Measurements from ENCODE around the gene KAZN.
"Not testable (repeated sequence)": the region's sequence is repeated elsewhere in the genome, so short reads cannot be mapped to it uniquely, and the experiment has no call there.

Gene KAZN

GRCh38 chr1:14957375-14958098 lies 359.1 kb downstream of the KAZN start:
- DNase-seq (ENCODE audit: low spot score), result no peak

- DNase-seq (ENCODE audit: low spot score), result no peak
Measured at GRCh38 chr1:14958249-14959058, 360.0 kb downstream of the KAZN start.

GRCh38 chr1:14959059-14959694 lies 360.7 kb downstream of the KAZN start:
- DNase-seq (ENCODE audit: low spot score), result no peak

GRCh38 chr1:14961661-14962267 lies 363.3 kb downstream of the KAZN start:
- peak; percentile 35 for DNase-seq (ENCODE audit: low spot score)

- DNase-seq (ENCODE audit: low spot score), result no peak
Measured at GRCh38 chr1:14962407-14962806, 363.9 kb downstream of the KAZN start.

GRCh38 chr1:14963791-14964710 lies 365.6 kb downstream of the KAZN start:
- DNase-seq (ENCODE audit: low spot score), result not testable (repeated sequence)

- no peak for DNase-seq (ENCODE audit: low spot score)
Measured at GRCh38 chr1:14964711-14965055, 366.2 kb downstream of the KAZN start.

- peak; percentile 83 for DNase-seq (ENCODE audit: low spot score)
Measured at GRCh38 chr1:14968251-14968851, 369.9 kb downstream of the KAZN start.

- no peak for DNase-seq (ENCODE audit: low spot score)
Measured at GRCh38 chr1:14969006-14969405, 370.5 kb downstream of the KAZN start.

- DNase-seq (ENCODE audit: low spot score), result peak; percentile 86
Measured at GRCh38 chr1:14970115-14970798, 371.8 kb downstream of the KAZN start.

GRCh38 chr1:14970799-14971141 lies 372.3 kb downstream of the KAZN start:
- DNase-seq (ENCODE audit: low spot score), result no peak

GRCh38 chr1:14971221-14971620 lies 372.7 kb downstream of the KAZN start:
- no peak for DNase-seq (ENCODE audit: low spot score)

GRCh38 chr1:14972107-14972506 lies 373.6 kb downstream of the KAZN start:
- DNase-seq (ENCODE audit: low spot score), result no peak

- DNase-seq (ENCODE audit: low spot score), result no peak
Measured at GRCh38 chr1:14973773-14974172, 375.3 kb downstream of the KAZN start.

GRCh38 chr1:14974361-14974760 lies 375.9 kb downstream of the KAZN start:
- DNase-seq (ENCODE audit: low spot score), result no peak

- DNase-seq (ENCODE audit: low spot score), result no peak
Measured at GRCh38 chr1:14975119-14975518, 376.6 kb downstream of the KAZN start.

- DNase-seq (ENCODE audit: low spot score), result no peak
Measured at GRCh38 chr1:14976256-14976655, 377.8 kb downstream of the KAZN start.

- DNase-seq (ENCODE audit: low spot score), result no peak
Measured at GRCh38 chr1:14977338-14977931, 378.9 kb downstream of the KAZN start.

GRCh38 chr1:14980621-14981218 lies 382.2 kb downstream of the KAZN start:
- DNase-seq (ENCODE audit: low spot score), result no peak

GRCh38 chr1:14982029-14982428 lies 383.5 kb downstream of the KAZN start:
- no peak for DNase-seq (ENCODE audit: low spot score)
